Subcutaneous abdominal adipose tissue (tissue), 5 donors: ENCODE results near the gene LRRC31.

Source experiments
- H3K27ac ChIP-seq: one replicate; pipeline ENCODE4 v1.7.0; 2013; ENCODE audit warnings: low read depth, mild to moderate bottlenecking, inconsistent platforms, low read length, moderate library complexity
- H3K27me3 ChIP-seq, 5 donors: one replicate each; pipeline ENCODE4 v1.7.0; 2013; ENCODE audit warnings: low read length in 5 of 5, inconsistent platforms in 1 of 5; ENCODE audit not compliant: control insufficient read depth in 5 of 5, insufficient read depth in 4 of 5
- H3K36me3 ChIP-seq, 5 donors: one replicate each; pipeline ENCODE4 v1.7.0; 2013; ENCODE audit warnings: low read length in 5 of 5; ENCODE audit not compliant: control insufficient read depth in 5 of 5, insufficient read depth in 5 of 5
- H3K4me1 ChIP-seq, 5 donors: one replicate each; pipeline ENCODE4 v1.7.0; 2013; ENCODE audit warnings: low read length in 5 of 5, mild to moderate bottlenecking in 3 of 5, moderate library complexity in 1 of 5; ENCODE audit not compliant: control insufficient read depth in 5 of 5, insufficient read depth in 5 of 5
- H3K4me3 ChIP-seq, 5 donors: one replicate each; pipeline ENCODE4 v1.7.0; 2013; ENCODE audit warnings: low read length in 5 of 5, low read depth in 1 of 5
- H3K9ac ChIP-seq, 5 donors: one replicate each; pipeline ENCODE4 v1.7.0; 2013; ENCODE audit warnings: low read length in 5 of 5, mild to moderate bottlenecking in 4 of 5, moderate library complexity in 3 of 5
- H3K9me3 ChIP-seq, 5 donors: one replicate each; pipeline ENCODE4 v1.7.0; 2013; ENCODE audit warnings: low read length in 5 of 5; ENCODE audit not compliant: control insufficient read depth in 5 of 5
- donor health status: healthy.
- donor health status: healthy.
- donor health status: healthy.
- donor health status: healthy.
- donor health status: healthy.

Gene LRRC31

DNA sequence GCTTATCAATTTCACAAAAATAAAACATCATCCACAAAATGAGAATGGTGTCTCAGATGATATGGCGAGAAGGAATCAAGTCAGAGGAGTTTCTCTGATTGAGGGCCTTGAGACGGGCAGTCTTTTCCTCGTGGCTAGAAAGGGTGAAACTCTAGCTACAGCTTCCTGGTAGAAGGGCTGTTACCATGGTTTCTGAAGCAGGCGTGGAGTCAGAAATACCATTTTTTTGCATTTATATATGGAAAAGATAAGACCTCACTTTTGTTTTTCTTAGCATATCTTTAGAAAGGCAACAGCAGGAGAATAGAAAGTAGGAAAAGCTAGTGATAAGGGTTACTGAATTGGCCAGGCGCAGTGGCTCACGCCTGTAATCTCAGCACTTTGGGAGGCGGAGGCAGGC lies 24.4 kb upstream of the LRRC31 start:
- no peak overlapping the region for H3K9ac ChIP-seq
- no peaks in the 10 kb centered on the region for H3K9me3 ChIP-seq
- no peaks in the 10 kb centered on the region for H3K36me3 ChIP-seq
- H3K27ac ChIP-seq, result no peak overlapping the region
- H3K4me3 ChIP-seq, result no peak overlapping the region
- no peaks in the 10 kb centered on the region for H3K27me3 ChIP-seq
- peaks cover 0 to 2% (median 0%) of the 10 kb centered on the region in 5 donors for H3K4me1 ChIP-seq

DNA sequence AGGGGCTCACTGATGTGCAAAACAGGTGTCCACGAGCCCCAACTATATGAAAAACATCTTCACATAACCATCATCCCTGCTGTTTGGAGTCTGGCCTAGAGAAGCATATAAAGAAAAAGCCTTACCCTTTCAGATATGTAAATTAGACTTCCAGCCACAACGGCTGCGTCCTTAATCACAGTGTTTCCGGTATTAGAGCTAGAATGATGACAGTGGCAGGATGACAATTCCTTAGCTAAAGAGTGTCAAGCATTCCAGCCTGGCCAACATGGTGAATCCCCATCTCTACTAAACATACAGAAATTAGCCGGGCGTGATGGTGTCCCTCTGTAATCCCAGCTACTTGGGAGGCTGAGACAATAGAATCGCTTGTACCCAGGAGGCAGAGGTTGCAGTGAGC lies 22.2 kb upstream of the LRRC31 start:
- H3K4me3 ChIP-seq, result no peak overlapping the region

DNA sequence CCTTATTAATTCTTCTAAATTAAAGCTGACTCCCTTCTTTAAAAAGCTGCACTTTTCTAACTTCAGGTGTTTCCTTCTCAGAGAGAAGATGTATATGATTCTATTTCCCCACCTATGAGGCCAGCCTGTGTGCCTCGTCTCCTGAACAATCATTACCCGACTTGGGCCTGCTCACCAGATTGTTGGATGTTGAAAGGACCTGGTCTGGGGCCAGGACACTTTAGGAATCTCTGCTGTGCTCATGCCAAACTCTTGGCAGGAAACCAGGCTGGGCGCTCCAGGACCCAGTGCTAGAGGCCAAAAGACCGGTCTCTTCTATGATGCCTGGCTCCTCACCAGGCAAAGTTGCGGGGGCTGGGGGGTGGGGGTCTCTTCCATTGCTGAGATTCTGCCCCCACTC lies 16.9 kb upstream of the LRRC31 start:
- H3K36me3 ChIP-seq, result no peaks in the 10 kb centered on the region
- H3K4me3 ChIP-seq, result no peak overlapping the region
- H3K4me1 ChIP-seq, result peaks cover 0 to 15% (median 0%) of the 10 kb centered on the region in 5 donors
- H3K9me3 ChIP-seq, result no peaks in the 10 kb centered on the region
- H3K27me3 ChIP-seq, result no peaks in the 10 kb centered on the region
- H3K9ac ChIP-seq, result peak overlapping the region in 1 of 5 donors; percentile 32
- H3K27ac ChIP-seq, result peak overlapping the region; percentile 31

More for the DNA sequence above, 22.2 kb upstream of the LRRC31 start:
- peaks cover 0 to 1% (median 0%) of the 10 kb centered on the region in 5 donors for H3K4me1 ChIP-seq
- no peaks in the 10 kb centered on the region for H3K9me3 ChIP-seq
- no peaks in the 10 kb centered on the region for H3K27me3 ChIP-seq
- H3K9ac ChIP-seq, result no peak overlapping the region
- no peaks in the 10 kb centered on the region for H3K36me3 ChIP-seq
- no peak overlapping the region for H3K27ac ChIP-seq

GRCh38 chr3:169880576-169881250 lies 11.0 kb upstream of the LRRC31 start:
- Histone ChIP-seq H3K4me1 (peaks cover 0 to 23% (median 15%) of the 10 kb centered on the region in 5 donors), H3K9me3 (no peaks in the 10 kb centered on the region), H3K27ac (no peak overlapping the region), H3K4me3 (no peak overlapping the region), H3K36me3 (no peaks in the 10 kb centered on the region), H3K27me3 (no peaks in the 10 kb centered on the region), H3K9ac (no peak overlapping the region)

GRCh38 chr3:169879845-169880575 lies 10.3 kb upstream of the LRRC31 start:
- H3K4me1 ChIP-seq, result peaks cover 0 to 22% (median 15%) of the 10 kb centered on the region in 5 donors
- H3K27me3 ChIP-seq, result no peaks in the 10 kb centered on the region
- H3K9ac ChIP-seq, result no peak overlapping the region
- H3K36me3 ChIP-seq, result no peaks in the 10 kb centered on the region
- no peak overlapping the region for H3K27ac ChIP-seq
- no peak overlapping the region for H3K4me3 ChIP-seq
- H3K9me3 ChIP-seq, result no peaks in the 10 kb centered on the region

DNA sequence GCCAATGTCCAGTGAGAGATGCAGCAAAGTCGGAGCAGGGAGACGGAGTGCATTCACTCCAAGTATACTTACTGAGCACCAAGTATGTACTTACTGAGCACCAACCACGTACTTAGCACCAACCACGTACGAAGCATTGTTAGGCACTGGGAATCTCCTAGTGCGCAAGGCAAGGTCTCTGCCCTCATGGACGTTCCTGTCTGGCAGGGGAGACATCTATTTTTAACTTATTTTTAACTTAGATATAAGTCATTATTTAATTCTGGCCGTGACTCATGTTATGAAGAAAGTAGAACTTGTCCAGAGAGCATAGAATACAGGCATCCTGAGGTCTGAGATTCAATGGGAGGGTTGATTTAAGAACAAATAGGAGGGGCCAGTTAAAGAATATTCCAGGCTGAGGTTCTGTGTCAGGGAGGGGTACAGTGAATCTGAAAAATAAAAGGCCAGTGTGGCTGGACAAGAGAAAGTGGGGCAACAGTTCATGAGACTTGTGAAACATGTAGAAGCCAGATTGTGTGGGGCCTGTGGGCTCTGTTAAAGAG lies 9.3 kb upstream of the LRRC31 start:
- Histone ChIP-seq H3K27ac (no peak overlapping the region), H3K27me3 (no peaks in the 10 kb centered on the region), H3K9ac (peak overlapping the region in 1 of 5 donors; percentile 48), H3K36me3 (no peaks in the 10 kb centered on the region), H3K4me1 (peaks cover 0 to 22% (median 15%) of the 10 kb centered on the region in 5 donors), H3K4me3 (no peak overlapping the region), H3K9me3 (no peaks in the 10 kb centered on the region)

DNA sequence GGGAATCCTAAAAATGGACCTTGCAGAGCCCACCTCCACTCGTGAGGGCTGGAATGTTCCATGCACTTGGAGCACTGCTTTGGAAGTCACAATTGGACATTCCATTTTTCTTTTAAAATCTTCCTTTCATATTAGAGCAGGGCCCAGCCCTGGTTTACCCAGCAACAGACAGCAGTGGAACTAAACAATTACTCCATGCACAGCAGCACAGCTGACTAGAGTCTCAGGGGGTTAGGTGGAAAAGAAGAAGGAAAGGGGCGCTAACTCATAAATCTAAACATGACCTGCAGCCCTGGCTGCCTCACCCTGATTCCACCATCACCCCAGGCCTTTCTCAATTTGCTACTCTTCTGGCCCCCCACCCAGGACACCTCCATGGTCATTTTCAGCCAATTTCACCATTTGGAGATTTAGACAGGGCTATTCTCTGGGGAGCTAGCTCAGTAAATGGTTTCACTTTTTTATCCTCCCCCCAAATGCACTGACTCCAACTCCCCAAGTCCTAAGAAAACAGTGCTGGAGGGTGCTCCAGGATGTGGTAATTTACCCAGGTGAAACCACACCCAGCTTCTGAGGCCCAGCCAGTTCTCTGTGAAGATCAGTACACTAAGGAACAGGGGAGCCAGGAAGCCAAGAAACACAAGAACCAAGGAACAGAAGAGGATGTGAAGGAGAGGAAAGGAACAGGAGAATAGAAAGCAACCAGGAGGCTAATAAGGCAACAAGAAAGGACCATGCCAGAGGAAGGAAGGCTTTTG lies 1.6 kb upstream of the LRRC31 start:
- Histone ChIP-seq H3K4me1 (peaks cover 0 to 6% (median 0%) of the 10 kb centered on the region in 5 donors), H3K4me3 (no peak overlapping the region), H3K9me3 (no peaks in the 10 kb centered on the region), H3K27ac (no peak overlapping the region), H3K9ac (no peak overlapping the region), H3K36me3 (no peaks in the 10 kb centered on the region), H3K27me3 (no peaks in the 10 kb centered on the region)

DNA sequence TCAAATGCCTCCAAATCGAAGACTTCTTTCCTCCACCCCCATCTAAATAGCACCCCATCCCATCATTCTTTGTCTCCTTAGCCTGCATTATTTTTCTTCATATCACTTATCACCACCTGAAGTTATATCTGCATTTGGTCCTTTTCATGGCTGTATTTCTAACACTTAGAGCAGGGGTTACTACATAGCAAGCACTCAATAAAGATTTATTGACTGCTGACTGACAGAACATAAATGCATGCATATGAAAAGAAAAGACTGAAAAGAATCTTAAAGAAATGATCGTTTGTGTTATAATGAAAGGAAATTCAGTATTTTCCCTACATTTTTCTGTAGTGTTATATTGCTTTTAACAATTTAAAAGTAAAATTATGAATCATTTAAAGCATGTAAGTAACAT lies 1.4 kb downstream of the LRRC31 start:
- Histone ChIP-seq H3K4me1 (peaks cover 0 to 9% (median 2%) of the 10 kb centered on the region in 5 donors), H3K4me3 (no peak overlapping the region), H3K27me3 (no peaks in the 10 kb centered on the region), H3K27ac (no peak overlapping the region), H3K36me3 (no peaks in the 10 kb centered on the region), H3K9me3 (no peaks in the 10 kb centered on the region), H3K9ac (no peak overlapping the region)

DNA sequence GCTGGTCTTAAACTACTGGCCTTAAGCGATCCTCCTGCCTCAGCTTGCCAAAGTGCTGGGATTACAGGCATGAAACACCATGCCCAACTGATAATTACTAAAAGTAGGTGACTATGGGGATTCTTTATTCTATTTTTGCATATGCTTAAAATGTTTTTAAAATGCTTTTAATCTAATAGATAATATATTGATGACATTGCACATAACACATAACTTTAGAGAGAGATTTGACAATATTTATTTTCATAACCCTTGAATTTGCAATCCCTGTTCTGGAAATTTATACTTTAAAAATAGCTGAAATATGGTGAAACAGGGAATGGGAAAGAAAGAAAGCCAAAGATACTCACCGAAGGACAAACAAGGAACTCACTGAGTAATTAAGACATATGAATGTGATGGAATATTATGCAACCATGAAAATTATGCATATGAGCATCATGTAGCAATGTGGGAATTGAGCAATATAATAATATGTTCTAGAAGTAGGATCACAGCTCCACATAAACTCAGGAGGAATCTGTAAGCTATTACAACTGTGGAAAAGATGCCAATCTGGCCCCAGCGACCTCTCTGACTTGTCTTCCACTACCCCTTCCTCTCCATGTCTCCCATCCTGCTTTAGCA lies 2.0 kb downstream of the LRRC31 start:
- H3K4me3 ChIP-seq, result no peak overlapping the region
- H3K27me3 ChIP-seq, result no peaks in the 10 kb centered on the region
- no peak overlapping the region for H3K9ac ChIP-seq
- H3K4me1 ChIP-seq, result peaks cover 0 to 9% (median 2%) of the 10 kb centered on the region in 5 donors
- H3K36me3 ChIP-seq, result no peaks in the 10 kb centered on the region
- H3K27ac ChIP-seq, result no peak overlapping the region
- H3K9me3 ChIP-seq, result no peaks in the 10 kb centered on the region
